ENCODE measurements around the gene FMN1. TPM values are rescaled to one million over a fixed set of nuclear protein-coding genes. Genes with fewer than 3 reads are reported as not detected.

Gene FMN1
- polyA plus RNA-seq, 1 donor from 2014 or later: 0.40 TPM

GRCh38 chr15:33145447-33145846 is 49.1 kb downstream of the FMN1 start:
- Histone ChIP-seq H3K79me2 (replicated peaks; ENCODE audit: insufficient read depth, low read length) (no peaks in the 10 kb centered on the region), H3K4me3 (ENCODE audit: low read length) (no peak overlapping the region), H3K9ac (ENCODE audit: low read length) (no peak overlapping the region), H2AFZ (ENCODE audit: low read depth, low read length) (no peak overlapping the region), H3K36me3 (ENCODE audit: insufficient read depth, low read length) (no peaks in the 10 kb centered on the region), H3F3A (ENCODE audit: insufficient read depth, low read length, poor library complexity, severe bottlenecking) (no peaks in the 10 kb centered on the region), H3K9me3 (ENCODE audit: low read length) (no peaks in the 10 kb centered on the region), H3K27ac (ENCODE audit: low read length) (no peak overlapping the region), H4K20me1 (ENCODE audit: insufficient read depth) (no peaks in the 10 kb centered on the region), H3K9me2 (ENCODE audit: insufficient read depth, low read length) (no peaks in the 10 kb centered on the region), H3K27me3 (ENCODE audit: insufficient read depth, low read depth, low read length) (no peaks in the 10 kb centered on the region), H3K4me2 (ENCODE audit: low read length) (no peak overlapping the region)
- TF ChIP-seq EZH2 (IDR thresholded peaks at IDR 0.05; ENCODE audit: borderline replicate concordance, insufficient read depth, low read length, poor library complexity, severe bottlenecking) (no peak), SMC3 (conservative IDR thresholded peaks at IDR 0.05; ENCODE audit: poor library complexity) (no peak), MXI1 (conservative IDR thresholded peaks at IDR 0.05; ENCODE audit: poor library complexity, severe bottlenecking) (no peak), EP300 (conservative IDR thresholded peaks at IDR 0.05; ENCODE audit: poor library complexity, severe bottlenecking) (no peak), REST (IDR thresholded peaks at IDR 0.05; ENCODE audit: borderline replicate concordance) (no peak), CTCF (IDR thresholded peaks at IDR 0.05; ENCODE audit: poor library complexity, severe bottlenecking) (no peak), POLR2AphosphoS5 (IDR thresholded peaks at IDR 0.05) (no peak), TAF1 (IDR thresholded peaks at IDR 0.05; ENCODE audit: low read depth) (no peak), RAD21 (conservative IDR thresholded peaks at IDR 0.05) (no peak)

GRCh38 chr15:33142708-33143107 is 51.8 kb downstream of the FMN1 start:
- Histone ChIP-seq H3K9me3 (ENCODE audit: low read length) (no peaks in the 10 kb centered on the region), H4K20me1 (ENCODE audit: insufficient read depth) (no peaks in the 10 kb centered on the region), H3F3A (ENCODE audit: insufficient read depth, low read length, poor library complexity, severe bottlenecking) (no peaks in the 10 kb centered on the region), H3K4me3 (ENCODE audit: low read length) (no peak overlapping the region), H3K79me2 (replicated peaks; ENCODE audit: insufficient read depth, low read length) (no peaks in the 10 kb centered on the region), H3K27me3 (ENCODE audit: insufficient read depth, low read depth, low read length) (no peaks in the 10 kb centered on the region), H3K4me2 (ENCODE audit: low read length) (no peak overlapping the region), H3K36me3 (ENCODE audit: insufficient read depth, low read length) (no peaks in the 10 kb centered on the region), H3K9me2 (ENCODE audit: insufficient read depth, low read length) (no peaks in the 10 kb centered on the region), H3K27ac (ENCODE audit: low read length) (no peak overlapping the region), H2AFZ (ENCODE audit: low read depth, low read length) (no peak overlapping the region), H3K9ac (ENCODE audit: low read length) (no peak overlapping the region)
- no peak for TF ChIP-seq TAF1 (IDR thresholded peaks at IDR 0.05; ENCODE audit: low read depth)
- no peak for TF ChIP-seq REST (IDR thresholded peaks at IDR 0.05; ENCODE audit: borderline replicate concordance)
- TF ChIP-seq EP300 (conservative IDR thresholded peaks at IDR 0.05; ENCODE audit: poor library complexity, severe bottlenecking): no peak
- no peak for TF ChIP-seq SMC3 (conservative IDR thresholded peaks at IDR 0.05; ENCODE audit: poor library complexity)
- no peak for TF ChIP-seq CTCF (IDR thresholded peaks at IDR 0.05; ENCODE audit: poor library complexity, severe bottlenecking)
- no peak for TF ChIP-seq RAD21 (conservative IDR thresholded peaks at IDR 0.05)
- no peak for TF ChIP-seq MXI1 (conservative IDR thresholded peaks at IDR 0.05; ENCODE audit: poor library complexity, severe bottlenecking)
- no peak for TF ChIP-seq POLR2AphosphoS5 (IDR thresholded peaks at IDR 0.05)
- no peak for TF ChIP-seq EZH2 (IDR thresholded peaks at IDR 0.05; ENCODE audit: borderline replicate concordance, insufficient read depth, low read length, poor library complexity, severe bottlenecking)
